AG04450 (cell line): ENCODE results near the gene CRACDL. TPM values are rescaled to one million over a fixed set of nuclear protein-coding genes. Genes with fewer than 3 reads are reported as not detected.

Source experiments
- CTCF ChIA-PET: fragments of 300-600, 350-600 bp; formaldehyde crosslinking; extraction: SDS; loops from one replicate; lab custom pipeline; 2022; ENCODE audit warnings: antibody characterized with exemption, inconsistent platforms; lab: Charles Lee
- POLR2A ChIA-PET: fragments of 350-600 bp; formaldehyde crosslinking; extraction: SDS; loops from one replicate; lab custom pipeline; 2021; ENCODE audit warnings: antibody characterized with exemption, inconsistent platforms; lab: Yijun Ruan, JAX
- DNase-seq: peaks from one replicate; pipeline ENCODE4 v3.0.0-alpha.2; 2011; ENCODE audit warnings: low read depth, low spot score
- H3K27ac ChIP-seq: one replicate; pipeline ENCODE4 v1.5.1; 2012; ENCODE audit warnings: low read depth, low read length, control low read depth
- H3K27me3 ChIP-seq: one replicate; pipeline ENCODE4 v1.6.0; 2012; ENCODE audit warnings: low read length; ENCODE audit not compliant: control insufficient read depth, insufficient read depth
- H3K4me3 ChIP-seq: 2 replicates; pipeline ENCODE4 v1.5.1; 2011; ENCODE audit warnings: mild to moderate bottlenecking, low read depth, low read length, control low read depth
- H3K9me3 ChIP-seq: 2 replicates; pipeline ENCODE4 v1.5.1; 2012; ENCODE audit warnings: low read length; ENCODE audit not compliant: control insufficient read depth, insufficient read depth
- polyA plus RNA-seq: library from polyadenylated mRNA; depleted of rRNA; stranded (reverse); fragments of >200 nt; gene quantifications from 2 replicates; pipeline ENCODE4 v1.2.3, GENCODE V29; 2011
- TF ChIP-seq, protein P1 (sequence below): IDR thresholded peaks from 2 replicates; pipeline ENCODE4 v1.5.1; 2011; ENCODE audit warnings: low read depth, low read length, control low read depth, inconsistent platforms

The CRACDL gene
- polyA plus RNA-seq, 1 experiment, result not detected

DNA sequence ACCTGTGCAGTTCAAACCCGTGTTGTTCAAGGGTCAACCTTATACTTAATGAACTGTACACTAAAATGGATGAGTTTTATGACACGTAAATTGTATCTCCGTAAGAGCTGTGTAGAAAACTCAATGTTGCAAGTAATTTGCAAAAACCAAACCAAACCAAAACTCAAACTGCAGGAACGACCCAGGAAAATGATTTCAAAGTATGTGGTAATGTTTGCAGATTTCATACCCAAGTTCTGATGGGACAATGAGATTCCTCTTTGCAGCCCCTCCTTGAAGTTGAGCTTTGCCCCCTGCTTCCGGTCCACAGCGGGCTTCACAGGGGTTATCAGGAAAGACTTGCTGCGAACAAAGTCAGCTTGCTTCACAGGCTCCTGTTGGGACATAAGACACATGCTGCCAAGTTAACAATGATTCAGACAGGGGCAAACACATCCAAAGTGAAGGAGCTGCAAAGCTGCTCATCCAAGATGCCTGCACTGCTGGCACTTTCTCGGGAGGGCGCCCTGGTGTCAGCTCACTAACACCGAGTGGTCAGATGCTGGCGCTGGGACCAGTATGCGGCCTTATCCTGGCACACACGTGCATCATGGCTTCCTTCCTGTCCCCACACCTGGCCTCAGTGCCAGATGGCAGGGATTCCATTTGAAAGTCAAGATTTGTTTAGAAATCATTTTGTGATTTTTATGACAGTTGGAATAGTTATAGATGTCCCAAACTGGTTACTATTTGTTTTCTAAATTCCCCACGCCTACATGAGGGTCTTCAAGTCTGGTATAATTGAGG lies 139.9 kb downstream of the CRACDL start:
- ChIA-PET CTCF (no interaction called here), POLR2A (no interaction called here)
- DNase-seq, result no peak
- TF ChIP-seq, protein P1, sequence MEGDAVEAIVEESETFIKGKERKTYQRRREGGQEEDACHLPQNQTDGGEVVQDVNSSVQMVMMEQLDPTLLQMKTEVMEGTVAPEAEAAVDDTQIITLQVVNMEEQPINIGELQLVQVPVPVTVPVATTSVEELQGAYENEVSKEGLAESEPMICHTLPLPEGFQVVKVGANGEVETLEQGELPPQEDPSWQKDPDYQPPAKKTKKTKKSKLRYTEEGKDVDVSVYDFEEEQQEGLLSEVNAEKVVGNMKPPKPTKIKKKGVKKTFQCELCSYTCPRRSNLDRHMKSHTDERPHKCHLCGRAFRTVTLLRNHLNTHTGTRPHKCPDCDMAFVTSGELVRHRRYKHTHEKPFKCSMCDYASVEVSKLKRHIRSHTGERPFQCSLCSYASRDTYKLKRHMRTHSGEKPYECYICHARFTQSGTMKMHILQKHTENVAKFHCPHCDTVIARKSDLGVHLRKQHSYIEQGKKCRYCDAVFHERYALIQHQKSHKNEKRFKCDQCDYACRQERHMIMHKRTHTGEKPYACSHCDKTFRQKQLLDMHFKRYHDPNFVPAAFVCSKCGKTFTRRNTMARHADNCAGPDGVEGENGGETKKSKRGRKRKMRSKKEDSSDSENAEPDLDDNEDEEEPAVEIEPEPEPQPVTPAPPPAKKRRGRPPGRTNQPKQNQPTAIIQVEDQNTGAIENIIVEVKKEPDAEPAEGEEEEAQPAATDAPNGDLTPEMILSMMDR, result no peak
- Histone ChIP-seq H3K9me3 (no peaks in the 10 kb centered on the region), H3K27me3 (no peaks in the 10 kb centered on the region), H3K27ac (no peak overlapping the region), H3K4me3 (no peak overlapping the region)

DNA sequence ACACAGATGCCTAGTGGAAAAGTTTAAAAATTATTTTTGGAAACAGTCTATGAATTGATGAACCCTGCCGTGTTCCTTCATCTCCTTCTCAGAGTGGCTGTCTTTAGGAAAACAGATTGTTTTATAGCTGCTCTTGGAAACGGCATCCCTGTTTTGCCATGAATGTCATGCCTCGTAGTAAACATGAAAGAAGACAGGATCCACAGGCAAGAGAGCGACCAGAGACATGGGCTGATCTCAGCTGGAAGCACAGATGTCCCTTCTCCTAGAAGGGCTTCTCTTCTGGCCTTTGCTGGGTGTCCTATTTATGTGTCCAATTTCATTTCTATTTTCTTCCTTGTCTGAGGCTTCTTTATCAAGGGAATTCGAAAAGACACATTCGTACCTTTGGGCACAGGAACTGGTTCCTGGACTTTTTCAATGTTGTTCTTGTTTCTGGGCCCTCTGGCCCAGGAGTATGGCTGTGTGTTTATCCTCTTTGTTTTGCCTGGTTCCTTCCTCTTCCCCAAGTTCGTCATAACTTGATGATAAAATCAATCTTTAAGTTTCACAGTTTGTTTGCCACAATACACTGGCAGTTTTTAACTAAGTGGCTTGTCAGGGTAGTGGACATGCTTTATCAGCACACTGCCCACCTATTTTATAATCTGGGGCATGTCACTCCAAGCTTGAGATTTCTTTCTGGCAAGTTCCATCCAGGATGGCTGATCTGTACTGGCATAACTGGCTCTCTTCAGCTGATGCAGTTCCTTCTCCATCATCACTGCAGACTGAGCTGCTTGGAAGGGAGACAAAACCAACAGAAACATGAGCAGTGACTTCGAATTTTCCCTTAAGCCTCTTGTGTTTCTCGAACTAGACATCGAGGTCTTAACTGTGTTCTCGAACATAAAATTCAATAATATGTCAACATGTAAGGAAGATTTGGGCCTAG lies 141.9 kb downstream of the CRACDL start:
- H3K27me3 ChIP-seq, result no peaks in the 10 kb centered on the region
- TF ChIP-seq, protein P1, result no peak
- POLR2A ChIA-PET, result no interaction called here

DNA sequence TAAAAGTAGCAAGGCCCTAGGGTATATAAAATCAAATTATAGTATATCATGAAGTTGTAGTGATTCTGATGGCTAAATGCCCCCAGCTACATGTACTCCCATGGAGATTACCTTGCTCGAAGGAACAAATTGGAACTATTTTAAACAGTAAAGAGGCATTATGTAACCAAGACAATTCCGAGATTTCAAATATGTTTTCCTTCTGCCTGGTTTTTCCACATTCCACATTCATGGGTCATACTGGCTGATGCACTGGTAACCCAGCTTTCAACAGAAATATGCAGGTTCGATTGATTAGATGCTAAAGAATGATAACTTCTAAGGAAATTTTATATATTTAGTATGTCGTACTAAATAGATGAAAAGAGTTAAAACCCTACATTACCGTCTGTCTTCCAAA lies 142.8 kb downstream of the CRACDL start:
- no peaks in the 10 kb centered on the region for H3K9me3 ChIP-seq
- no peak for DNase-seq
- ChIA-PET POLR2A (no interaction called here), CTCF (no interaction called here)
- no peaks in the 10 kb centered on the region for H3K27me3 ChIP-seq
- H3K27ac ChIP-seq, result no peak overlapping the region
- TF ChIP-seq, protein P1, result no peak
- no peak overlapping the region for H3K4me3 ChIP-seq

More for the DNA sequence above, 141.9 kb downstream of the CRACDL start:
- H3K27ac ChIP-seq, result no peak overlapping the region
- no peak overlapping the region for H3K4me3 ChIP-seq
- H3K9me3 ChIP-seq, result no peaks in the 10 kb centered on the region
- no peak for DNase-seq
- CTCF ChIA-PET, result no interaction called here

DNA sequence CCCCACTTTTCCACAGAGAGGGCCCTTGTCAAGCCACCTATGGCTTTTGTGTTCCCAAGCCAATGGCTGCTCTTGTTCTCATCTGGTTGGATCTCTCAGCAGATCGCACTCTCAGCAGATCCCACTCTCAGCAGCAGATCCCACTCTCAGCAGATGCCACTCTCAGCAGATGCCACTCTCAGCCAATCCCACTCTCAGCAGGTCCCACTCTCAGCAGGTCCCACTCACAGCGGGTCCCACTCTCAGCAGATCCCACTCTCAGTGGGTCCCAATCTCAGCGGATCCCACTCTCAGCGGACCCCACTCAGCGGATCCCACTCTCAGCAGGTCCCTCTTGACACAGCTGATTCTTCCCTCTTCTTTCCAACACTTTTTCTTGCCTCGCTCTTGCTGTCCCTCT lies 145.8 kb downstream of the CRACDL start:
- POLR2A ChIA-PET, result no interaction called here
- DNase-seq, result no peak
- CTCF ChIA-PET, result interaction anchor here (0.7 kb wide), 1 partner anchor 272 kb away, joined by 6 read pairs; no protein-coding TSS in a partner anchor

More for the DNA sequence above, 145.8 kb downstream of the CRACDL start:
- H3K9me3 ChIP-seq, result no peaks in the 10 kb centered on the region
- TF ChIP-seq, protein P1, result no peak
- no peak overlapping the region for H3K4me3 ChIP-seq
- H3K27me3 ChIP-seq, result no peaks in the 10 kb centered on the region
- no peak overlapping the region for H3K27ac ChIP-seq
